Activated CD4-positive, alpha-beta T cell treated with anti-CD3 and anti-CD28 coated beads, Interleukin-2, amount 50 U/mL, for 1 hour (primary cell): Measurements from ENCODE around the gene SPOCD1.

Source experiments
- DNase-seq: peaks from one replicate; pipeline ENCODE4 v3.0.0-alpha.2; 2020

Gene SPOCD1

GRCh38 chr1:31799895-31800673 is 15.7 kb downstream of the SPOCD1 start:
- no peak for DNase-seq

GRCh38 chr1:31799196-31799894 is 16.5 kb downstream of the SPOCD1 start:
- DNase-seq, result no peak

GRCh38 chr1:31798433-31799195 is 17.2 kb downstream of the SPOCD1 start:
- no peak for DNase-seq

- no peak for DNase-seq
Measured at GRCh38 chr1:31798086-31798432, 17.8 kb downstream of the SPOCD1 start.

GRCh38 chr1:31797216-31797615 is 18.6 kb downstream of the SPOCD1 start:
- DNase-seq, result no peak

- DNase-seq, result no peak
Measured at GRCh38 chr1:31796707-31797106, 19.1 kb downstream of the SPOCD1 start.

- no peak for DNase-seq
Measured at GRCh38 chr1:31795801-31796621, 19.8 kb downstream of the SPOCD1 start.

- DNase-seq, result no peak
Measured at GRCh38 chr1:31795096-31795675, 20.6 kb downstream of the SPOCD1 start.

- no peak for DNase-seq
Measured at GRCh38 chr1:31793586-31794285, 22.1 kb downstream of the SPOCD1 start.

- no peak for DNase-seq
Measured at GRCh38 chr1:31793086-31793485, 22.7 kb downstream of the SPOCD1 start.

GRCh38 chr1:31792541-31792940 is 23.3 kb downstream of the SPOCD1 start:
- DNase-seq, result no peak

GRCh38 chr1:31792116-31792515 is 23.7 kb downstream of the SPOCD1 start:
- no peak for DNase-seq

- no peak for DNase-seq
Measured at GRCh38 chr1:31791131-31791858, 24.5 kb downstream of the SPOCD1 start.

GRCh38 chr1:31790641-31791091 is 25.2 kb downstream of the SPOCD1 start:
- DNase-seq, result no peak

GRCh38 chr1:31790140-31790539 is 25.7 kb downstream of the SPOCD1 start:
- no peak for DNase-seq

GRCh38 chr1:31789259-31790065 is 26.4 kb downstream of the SPOCD1 start:
- DNase-seq, result peak; percentile 96

GRCh38 chr1:31788825-31789256 is 27.0 kb downstream of the SPOCD1 start:
- peak; percentile 12 for DNase-seq

GRCh38 chr1:31788138-31788824 is 27.5 kb downstream of the SPOCD1 start:
- peak; percentile 88 for DNase-seq

- no peak for DNase-seq
Measured at GRCh38 chr1:31787786-31788137, 28.1 kb downstream of the SPOCD1 start.

GRCh38 chr1:31787261-31787660 is 28.6 kb downstream of the SPOCD1 start:
- DNase-seq, result no peak
